ENCODE results near the gene WBP1.
"Not testable (repeated sequence)": the region's sequence is repeated elsewhere in the genome, so short reads cannot be mapped to it uniquely, and the experiment has no call there.

The WBP1 gene

DNA sequence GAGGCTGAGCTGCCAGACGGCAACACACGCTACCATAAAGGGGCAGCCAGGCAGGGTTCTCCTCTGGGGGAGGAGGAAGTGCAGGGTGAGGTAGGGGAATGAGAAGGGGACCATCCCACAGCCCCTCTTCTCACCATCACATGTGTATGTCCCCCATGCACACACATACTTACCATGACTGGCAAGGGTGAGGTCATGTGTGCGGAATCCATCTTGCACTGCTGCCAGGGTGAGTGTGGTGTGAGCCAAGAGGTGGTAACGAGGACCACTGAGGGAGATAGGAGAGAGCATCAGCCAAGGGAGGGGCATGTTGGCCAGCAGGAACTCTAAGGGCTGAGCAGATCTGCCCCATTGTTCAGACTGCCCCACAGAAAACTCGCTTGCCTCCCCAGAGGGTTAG, 29.6 kb upstream of the WBP1 start:
- DNase-seq = no peak

DNA sequence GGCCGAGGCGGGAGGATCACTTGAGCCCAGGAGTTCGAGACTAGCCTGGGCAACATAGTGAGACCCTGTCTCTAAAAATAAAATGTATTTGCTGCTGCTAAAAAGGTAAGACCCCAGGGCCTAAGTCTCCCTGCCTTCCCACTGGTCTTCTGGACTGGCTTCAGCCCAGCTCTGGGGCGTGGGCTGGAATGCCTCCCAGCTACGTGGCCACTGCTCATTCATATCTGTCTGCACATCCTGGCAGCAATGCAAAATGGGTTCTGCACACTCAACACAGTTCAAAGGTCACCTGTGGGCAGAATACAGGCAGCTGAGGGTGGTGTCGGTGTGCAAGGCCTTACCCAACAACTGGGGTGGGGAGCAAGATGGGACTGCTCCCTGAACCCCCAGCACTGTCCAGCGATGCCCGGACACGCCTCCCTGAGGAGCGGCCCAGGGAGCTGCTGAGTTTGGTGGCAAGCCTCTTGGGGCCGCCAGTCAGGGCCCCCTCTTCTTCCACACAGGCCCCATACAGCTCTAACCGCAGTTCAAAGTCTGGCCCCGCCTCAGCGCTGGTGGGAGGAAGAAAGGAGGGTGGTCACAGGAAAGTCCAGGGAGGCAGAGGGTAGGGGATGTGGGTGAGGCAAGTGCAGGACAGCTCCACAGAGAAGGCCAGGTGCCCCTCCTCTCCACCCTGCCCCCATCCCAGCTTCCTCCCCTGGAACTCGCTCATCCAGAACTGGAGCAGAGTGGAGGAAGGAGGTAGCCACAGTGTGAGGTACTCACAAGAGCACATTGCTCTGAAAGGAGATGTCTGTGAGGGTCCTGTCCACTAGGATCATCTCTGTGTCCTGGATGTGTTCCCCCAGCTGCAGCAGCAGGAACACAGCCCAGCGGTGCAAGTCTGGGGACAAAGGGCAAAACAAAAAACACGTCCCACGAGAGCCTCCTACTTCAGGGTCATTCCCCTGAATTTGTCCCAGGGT, 28.5 kb upstream of the WBP1 start:
- DNase-seq = no peak

DNA sequence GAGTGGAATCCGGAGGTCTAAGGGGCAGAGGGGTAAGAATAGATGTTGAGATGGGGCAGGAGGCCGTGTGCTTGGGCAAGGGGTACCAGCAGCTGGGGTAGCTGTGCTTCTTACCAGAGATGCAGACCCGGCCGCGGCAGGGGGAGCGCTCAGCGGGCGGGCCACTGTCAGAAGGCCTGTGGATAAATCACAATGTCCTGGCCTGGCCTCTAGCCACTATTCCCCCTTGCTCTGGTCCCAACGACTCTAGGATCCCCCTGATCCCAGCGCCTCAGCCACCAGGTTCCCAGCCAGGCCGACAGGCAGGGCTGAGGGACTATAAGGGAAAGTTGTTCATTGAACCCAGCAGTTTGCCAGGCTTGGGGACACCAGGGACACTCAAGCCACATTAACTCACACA, 27.7 kb upstream of the WBP1 start:
- no peak for DNase-seq

DNA sequence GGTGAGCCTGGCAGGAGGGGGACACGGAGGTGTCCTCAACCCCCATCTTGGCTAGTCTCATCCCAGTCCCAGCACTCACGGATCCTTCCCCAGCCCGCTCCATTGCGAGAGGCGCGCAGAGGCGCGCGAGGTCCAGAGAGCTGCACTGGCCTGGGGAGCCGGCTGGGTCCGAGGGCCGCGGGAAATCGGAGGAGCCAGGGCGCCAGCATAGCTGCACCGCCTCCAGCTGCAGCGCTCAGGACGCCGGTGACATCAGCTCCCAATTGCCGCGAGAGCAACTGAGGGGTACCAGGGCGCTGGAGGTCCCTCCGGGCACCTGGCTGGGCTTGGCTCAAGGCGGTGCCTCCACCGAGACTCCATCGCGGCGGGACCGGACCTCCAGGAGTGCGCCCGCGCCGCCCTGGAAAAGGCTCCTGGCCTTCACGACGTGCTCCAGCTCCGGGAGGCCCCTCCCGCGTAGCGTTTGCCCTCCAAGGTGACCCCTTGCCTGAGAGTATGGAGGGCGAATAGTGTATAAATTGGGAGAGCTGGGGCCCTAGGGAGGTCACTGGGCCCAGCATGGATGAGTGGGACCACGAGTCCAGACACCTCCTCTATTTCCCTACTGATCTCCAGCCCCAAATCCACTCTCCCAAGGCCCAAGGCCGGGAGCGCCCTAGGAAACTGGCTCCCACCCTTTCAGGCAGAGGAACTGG, 22.0 kb upstream of the WBP1 start:
- no peak for DNase-seq

DNA sequence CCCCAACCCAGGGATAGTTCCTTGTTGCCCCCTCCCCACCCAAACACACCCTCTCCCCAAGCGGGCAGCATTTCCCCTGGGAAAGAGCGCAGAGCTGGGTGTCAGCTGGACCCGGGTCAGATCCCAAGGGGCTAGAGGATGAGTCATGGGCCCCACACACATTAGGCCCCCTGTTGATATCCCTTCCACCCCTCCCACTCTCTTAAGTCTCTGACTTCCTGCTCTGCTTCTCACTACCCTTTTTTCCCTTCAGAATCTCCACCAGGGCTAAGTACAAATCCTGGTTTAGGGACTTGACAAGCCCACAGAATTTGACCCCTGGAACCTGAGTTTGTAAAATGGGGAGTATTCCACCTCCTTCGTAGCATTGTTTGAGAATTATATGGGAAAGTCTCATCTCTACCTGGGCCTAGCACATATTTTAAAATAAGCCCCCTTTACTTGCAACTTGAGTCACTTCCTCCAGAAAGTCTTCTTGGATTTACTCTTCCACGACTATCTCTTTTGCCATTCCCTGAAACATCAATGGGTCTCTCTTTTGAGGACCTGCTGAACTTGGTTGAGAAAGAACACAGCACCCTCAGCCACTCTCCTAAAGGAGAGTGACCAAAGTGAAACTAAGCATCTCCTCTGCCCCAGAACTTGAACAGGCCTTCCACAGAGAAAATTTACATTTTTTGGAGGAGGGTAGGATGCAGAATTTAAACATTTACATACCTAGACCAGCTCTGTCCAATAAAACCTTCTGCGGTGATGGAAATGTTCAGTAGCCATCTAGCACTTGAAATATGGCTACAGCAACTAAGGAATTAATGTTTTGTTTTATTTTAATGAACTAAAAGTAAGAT, 21.2 kb upstream of the WBP1 start:
- no peak for DNase-seq

DNA sequence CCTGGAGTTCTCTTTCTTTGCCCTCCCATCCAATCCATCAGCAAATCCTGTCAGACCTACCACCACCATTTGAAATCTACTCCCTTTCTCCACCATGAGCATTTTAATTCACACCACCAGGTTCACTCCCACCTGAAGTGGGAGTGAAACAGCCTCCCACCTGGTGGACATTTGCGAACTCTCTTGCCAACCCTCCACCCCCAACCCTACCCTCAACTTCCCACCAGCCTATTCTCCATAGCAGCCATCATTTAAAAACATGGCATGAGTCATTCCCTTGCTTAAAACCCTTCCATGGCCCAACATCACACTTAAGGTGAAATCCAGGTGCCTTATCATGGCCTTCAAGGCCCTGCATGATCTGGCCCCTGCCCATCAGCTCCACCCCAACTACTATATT, 20.0 kb upstream of the WBP1 start:
- DNase-seq = no peak

DNA sequence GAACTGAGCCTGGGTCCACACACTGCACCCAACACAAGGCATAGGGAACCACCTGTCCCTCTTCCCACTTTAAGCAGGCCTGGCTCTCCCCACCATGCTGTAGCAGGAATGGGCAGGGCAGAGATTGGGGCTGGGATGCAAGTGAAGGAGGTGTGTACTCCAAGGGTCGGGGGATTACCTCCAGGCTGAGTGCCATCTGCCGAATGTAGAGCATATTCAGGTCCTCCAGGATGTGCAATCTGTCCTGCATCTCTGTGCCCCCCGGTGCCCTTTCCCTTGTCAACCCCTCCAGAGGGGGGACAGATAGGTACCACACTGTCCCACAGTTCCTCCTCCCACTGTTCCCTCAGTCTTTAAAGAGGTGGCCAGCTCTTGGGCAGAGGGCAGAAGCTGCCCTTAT, 18.9 kb upstream of the WBP1 start:
- no peak for DNase-seq

DNA sequence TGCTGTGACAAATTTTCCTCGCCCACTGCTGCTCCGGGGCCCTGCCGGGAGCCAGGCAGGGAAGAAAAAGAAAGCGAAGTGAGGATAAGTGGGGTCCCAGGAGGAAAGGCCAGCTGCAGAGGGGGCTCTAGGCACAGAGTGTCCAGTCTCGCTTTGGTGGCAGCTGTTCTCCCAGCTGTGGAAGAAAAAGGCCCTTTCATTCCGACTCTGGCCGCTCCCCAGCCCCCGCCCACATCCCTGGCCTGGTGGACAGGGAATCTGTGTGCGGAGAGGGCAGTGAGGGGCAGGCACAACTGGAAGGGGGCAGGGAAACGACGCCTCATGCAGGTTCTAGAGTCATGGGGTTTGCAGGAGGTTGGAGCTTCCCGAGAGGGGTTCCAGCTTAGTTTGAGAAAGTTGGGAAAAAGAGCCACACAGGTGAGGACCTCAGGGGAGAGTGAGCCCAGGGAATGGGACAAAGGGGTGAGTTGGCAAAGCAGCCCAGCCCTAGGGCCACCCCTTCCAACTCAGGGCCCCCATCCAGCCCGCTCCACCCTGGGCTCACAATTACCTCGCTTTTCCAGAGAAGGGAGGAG, 18.3 kb upstream of the WBP1 start:
- DNase-seq = no peak

DNA sequence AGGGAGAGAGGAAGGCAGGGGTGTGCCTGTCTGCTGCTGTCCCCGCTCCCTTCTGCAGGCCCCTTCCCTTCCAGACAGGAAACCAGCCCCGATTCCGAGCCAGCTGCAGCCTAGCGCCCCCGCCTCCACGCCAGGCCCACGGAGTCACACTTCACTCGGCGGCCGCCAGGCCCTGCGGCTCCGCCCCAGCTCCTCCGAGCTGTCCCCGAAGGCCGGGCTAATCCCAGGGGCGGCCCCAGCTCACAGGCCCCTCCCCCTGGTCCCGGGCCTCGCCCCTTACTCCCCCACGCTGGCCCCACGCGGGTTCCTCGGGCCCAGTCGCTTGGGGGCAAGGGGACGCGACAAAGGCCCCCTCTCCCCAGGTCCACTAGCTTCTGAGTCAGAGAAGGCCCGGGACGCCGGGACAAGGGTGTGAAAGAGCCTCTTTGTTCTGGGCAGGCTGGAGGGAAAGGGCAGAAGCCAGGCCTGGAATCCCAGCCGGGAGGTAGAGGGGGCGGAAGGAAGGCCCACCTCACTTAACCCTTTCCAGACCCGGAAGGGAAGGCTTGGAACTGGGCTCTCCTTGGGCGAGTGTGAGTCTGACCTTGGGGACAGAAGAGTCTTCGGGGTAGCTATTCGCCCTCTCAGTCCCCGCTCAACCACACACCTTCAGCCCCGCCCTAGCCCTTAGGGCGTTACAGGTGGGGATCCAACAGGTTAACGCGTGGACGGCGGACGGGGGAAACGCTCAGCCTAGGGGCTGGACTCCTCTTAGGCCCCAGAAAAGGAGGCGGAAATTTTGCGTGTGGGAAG, 17.7 kb upstream of the WBP1 start:
- peak; percentile 34 for DNase-seq

DNA sequence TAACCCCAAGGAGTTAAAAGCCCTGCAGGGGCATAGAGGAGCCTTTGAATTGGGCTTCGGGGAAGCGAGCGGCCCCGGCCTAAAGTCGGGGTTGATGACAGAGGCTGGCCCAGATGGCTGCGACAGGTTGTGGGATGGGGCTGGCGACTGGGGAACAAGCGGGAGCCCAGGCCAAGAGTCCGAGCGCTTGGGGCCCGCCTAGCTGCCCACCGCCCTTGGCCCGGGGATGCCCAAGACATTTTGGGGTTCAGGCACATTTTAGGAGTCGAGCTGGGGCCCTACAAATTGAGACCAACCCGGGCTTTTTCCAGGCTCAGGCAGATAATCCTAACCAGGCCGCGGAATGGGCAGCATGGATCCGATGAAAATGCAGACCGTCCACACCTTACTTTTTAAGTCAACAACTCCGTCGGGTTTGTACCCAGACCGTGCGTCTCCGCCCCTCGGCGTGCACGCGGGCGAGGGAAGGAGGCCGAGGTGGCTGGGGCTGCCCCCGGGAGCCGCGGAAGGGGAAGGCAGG, 17.0 kb upstream of the WBP1 start:
- DNase-seq = no peak

DNA sequence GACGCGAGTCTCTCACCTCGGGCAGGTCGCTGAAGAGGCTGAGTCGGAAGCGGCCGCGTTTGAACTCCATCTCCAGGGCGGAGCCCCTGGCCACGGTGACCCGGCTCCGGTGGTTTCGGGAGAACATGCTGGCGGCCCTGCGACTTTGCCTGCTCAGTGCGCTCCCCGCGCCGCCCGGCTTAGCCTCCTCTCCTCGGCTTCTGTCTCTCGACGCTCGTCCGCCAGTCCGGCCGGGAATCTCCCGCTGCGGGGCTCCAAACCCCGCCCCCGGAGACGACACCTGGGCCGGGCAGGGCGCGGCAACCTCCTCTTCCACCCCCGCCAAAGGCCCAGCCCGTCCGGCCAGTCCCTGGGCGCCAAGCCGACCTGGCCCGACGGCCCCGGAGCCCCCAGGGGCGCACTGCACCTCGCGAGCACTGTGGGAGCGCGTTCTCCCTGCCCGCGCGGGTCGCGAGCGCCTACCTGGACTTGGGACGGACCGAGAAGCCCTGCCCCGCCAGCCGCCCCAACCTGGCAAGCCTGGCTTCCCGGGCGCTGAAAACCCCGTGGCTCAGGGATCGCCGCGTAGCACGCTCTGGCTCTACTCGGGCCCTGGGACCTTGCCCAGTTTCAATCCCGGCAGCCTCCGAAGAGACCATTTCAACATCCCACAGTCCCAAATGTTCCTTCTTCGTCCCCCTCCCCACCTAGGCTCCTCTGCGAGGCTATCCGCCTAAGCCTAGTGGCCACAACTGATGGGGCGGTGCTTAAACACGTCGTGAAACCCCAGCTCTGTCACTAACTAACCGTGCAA, 16.4 kb upstream of the WBP1 start, which contains the start of gene RTKN:
RTKN (minus strand) TSS at position 248 of the 793 bp plus-strand sequence; CDS start at position 127, 121 bp downstream.
- DNase-seq = no peak

DNA sequence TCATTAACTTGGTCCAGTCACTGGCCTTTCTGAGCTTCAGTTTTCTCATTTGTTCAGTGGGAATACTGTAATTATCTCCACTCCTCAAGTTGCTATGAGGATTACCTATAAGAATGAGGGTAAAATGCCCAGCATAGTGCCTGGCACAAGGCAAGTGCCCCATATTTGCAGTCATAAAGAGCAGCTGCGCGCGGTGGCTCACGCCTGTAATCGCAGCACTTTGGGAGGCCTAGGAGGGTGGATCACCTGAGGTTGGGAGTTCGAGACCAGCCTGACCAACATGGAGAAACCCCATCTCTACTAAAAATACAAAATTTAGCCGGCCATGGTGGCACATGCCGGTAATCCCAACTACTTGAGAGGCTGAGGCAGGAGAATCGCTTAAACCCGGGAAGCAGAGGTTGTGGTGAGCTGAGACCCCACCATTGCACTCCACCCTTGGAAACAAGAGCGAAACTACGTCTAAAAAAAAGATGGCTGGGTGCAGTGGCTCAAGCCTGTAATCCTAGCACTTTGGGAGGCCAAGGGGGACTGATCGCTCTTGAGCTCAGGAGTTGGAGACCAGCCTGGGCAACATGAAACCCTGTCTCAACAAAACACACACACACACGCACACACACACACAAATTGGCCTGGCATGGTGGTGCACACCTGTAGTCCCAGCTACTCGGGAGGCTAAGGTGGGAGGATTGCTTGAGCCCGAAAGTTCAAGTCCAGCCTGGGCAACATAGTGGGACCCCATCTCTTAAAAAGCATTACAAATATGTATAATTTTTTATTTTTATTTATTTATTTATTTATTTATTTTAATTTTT, 15.5 kb upstream of the WBP1 start:
- DNase-seq = not testable (repeated sequence)

DNA sequence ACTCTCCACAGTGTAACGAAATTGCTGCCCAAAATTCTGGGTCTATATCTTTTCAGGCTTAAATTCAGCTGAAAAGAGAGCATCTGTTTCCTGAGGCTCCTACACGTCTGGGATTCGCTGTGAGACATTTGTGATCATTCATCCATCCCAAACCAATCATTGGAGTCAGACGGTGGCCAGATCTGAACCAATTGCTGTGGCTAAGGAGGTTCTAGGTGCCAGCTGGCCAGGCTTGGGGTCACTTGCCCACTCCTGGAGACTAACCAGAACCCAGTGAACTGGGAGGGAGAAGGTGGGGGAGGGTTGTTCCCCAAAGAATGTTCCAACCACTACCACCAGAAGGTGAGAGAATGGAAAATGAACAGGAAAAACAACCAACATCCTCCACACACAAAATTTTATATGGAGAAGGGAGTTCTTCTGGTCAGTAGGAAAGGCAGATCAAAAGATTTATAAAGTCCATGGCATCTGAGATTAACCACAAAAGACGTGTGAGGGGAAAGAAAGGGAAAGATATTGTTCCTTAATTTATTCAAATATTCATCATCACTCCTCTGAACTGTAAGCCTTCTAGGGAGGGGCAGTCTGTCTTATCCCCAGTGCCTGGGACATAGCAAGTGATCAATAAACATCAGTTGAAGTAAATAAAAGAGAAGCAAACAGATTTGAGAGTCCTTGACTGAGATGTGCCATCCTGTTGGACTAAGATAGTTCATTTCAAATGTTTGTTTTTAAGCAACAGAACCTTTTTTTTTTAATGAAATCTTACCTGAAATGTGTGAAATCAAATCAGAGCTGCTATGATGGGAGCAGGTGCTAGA, 13.5 kb upstream of the WBP1 start:
- no peak for DNase-seq

DNA sequence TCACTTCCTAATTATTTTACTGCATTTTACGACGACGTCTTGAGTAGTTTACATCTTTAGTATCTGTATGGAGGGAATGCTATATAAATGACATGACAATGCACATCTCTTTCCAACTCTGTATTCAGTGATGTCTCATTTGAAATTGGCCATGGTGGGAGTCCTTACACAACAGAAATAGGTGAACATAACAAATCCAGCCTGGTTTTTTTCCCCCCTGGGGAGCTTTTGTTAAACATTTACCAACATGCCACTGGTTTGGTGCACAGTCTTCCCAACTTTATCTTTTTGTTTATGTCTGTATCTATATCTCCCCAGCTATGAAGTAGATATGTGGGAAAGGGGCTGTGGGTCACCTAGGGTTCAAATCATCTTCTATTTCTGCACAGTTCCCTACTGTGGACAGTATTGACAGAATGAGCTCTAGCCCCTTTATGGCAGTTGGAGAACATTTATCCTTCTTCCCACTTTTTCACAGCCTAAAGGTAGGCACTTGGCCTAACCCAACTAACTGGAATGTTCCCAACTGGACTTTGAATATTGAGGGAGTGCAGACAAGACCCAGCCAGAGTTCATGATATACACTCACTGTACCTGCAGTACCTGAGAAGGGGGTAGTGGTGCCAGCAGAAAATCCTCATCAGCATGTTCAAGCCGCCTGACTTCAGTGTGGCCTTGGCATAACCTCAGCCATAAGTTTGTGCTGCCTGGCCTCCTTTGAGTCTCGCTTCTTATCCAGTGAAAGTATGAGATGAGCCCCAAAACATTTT, 10.8 kb upstream of the WBP1 start:
- DNase-seq = no peak

DNA sequence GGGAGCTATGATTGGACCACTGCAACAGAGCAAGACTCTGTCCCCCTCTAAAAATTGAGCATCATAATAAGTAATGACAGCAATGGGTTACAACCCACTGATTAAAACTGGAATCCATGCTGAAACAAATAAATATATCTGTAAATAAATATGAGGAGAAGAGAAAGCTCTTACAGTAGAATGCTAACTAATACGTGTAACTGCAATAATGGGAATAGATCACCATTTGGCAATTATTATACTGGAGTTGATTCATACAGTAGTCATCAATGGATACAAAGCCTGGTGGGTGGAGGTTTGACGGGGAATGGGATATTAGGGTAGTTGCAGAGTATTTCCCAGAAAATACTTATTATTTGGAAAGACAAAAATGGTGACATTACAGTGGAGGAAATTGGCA, 9.5 kb upstream of the WBP1 start:
- no peak for DNase-seq

DNA sequence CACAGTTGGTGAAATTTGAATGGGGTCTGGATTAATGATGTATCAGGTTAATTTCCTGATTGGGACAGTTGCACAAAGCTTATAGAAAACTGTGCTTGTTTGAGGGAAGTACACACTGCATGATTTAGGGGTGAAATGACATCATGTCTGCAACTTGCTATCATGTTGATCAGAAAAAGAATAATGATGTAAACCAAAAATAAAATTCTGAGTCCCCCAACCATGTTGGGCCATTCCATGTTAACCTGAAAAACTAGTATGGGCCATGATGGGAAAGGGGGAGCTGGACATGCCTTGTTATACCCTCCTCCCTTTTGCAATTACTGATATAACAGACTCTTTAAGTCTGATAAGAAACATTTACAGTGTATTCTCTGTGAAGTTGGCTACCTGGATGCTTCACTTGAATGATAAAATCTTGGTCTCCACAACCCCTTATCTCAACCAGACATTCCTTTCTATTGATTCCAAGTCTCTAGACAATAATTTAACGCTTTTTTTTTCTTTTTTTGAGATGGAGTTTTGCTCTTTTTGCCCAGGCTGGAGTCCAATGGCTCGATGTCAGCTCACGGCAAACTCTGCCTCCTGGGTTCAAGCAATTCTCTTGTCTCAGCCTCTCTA, 7.6 kb upstream of the WBP1 start:
- no peak for DNase-seq

DNA sequence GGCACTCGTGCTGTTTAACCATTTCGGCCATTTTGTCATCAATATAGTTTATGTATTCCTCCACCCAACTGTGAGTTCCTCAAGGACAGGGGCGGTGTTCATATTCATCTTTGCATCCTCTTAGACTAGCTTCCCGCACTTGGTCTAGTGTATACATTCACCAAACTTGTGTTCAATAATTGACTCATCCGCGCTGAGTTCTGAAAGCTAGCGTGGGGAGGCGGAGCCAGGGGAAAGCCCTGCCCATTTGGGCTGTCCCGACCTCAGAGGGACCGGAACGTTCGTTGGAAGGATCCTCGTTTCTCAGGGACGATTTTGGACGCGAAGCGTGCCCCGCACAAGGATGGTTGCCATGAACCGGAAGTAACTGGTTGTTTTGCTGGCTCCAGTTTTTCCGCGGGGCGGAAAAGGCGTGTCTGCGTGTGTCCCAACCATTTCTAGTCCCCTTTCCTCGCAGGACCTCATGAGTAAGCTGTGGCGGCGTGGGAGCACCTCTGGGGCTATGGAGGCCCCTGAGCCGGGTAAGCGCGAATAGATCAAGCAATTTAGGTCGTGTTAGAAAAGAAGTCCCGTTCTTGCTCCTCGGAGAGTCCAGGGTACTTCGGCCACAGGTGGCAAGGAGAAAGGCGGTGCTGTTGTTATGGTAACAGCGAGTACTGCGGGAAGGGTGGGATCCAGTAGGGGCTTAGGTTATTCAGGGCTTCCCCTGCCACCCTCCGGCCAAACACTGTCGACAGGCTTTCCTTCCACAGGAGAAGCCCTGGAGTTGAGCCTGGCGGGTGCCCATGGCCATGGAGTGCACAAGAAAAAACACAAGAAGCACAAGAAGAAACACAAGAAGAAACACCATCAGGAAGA, 3.4 kb upstream of the WBP1 start, which contains the start of gene INO80B:
INO80B (plus strand) TSS at position 434 of the 858 bp plus-strand sequence; CDS start at position 464, 30 bp downstream.
- peak; percentile 85 for DNase-seq

All from NCI-H748 treated with DMSO at 0.1 percent for 48 hours (cell line).